MM.1S (cell line): Measurements from ENCODE around the gene RAB7A.
"Not testable (repeated sequence)": the region's sequence is repeated elsewhere in the genome, so short reads cannot be mapped to it uniquely, and the experiment has no call there.

Experiments used
- DNase-seq: peaks from one replicate; pipeline ENCODE4 v3.0.0-alpha.2; 2015
- H2AFZ ChIP-seq: fragments of 300-600 bp; sonication (generic); 2 replicates; pipeline ENCODE4 v1.6.0; 2016; ENCODE audit warnings: antibody characterized with exemption, low read length
- H3F3A ChIP-seq: fragments of 300-600 bp; sonication (generic); 2 replicates; pipeline ENCODE4 v1.6.1; 2016; ENCODE audit warnings: mild to moderate bottlenecking, antibody characterized with exemption, low read length, moderate library complexity, mixed read lengths; ENCODE audit not compliant: insufficient read depth
- H3K27ac ChIP-seq: fragments of 300-600 bp; sonication (generic); 2 replicates; pipeline ENCODE4 v1.5.1; 2016; ENCODE audit warnings: mild to moderate bottlenecking, low read length
- H3K27me3 ChIP-seq: fragments of 300-600 bp; sonication (generic); replicated peaks from 2 replicates; pipeline ENCODE4 v1.6.0; 2016; ENCODE audit warnings: low read length; ENCODE audit not compliant: insufficient read depth
- H3K36me3 ChIP-seq: fragments of 300-600 bp; sonication (generic); replicated peaks from 2 replicates; pipeline ENCODE4 v1.6.1; 2016; ENCODE audit warnings: mild to moderate bottlenecking, low read length, mixed read lengths; ENCODE audit not compliant: insufficient read depth
- H3K4me1 ChIP-seq: fragments of 300-600 bp; sonication (generic); 2 replicates; pipeline ENCODE4 v1.6.1; 2016; ENCODE audit warnings: low read length, mixed read lengths
- H3K4me2 ChIP-seq: fragments of 300-600 bp; sonication (generic); 2 replicates; pipeline ENCODE4 v1.6.0; 2016; ENCODE audit warnings: low read depth, low read length
- H3K4me3 ChIP-seq: fragments of 300-600 bp; sonication (generic); 2 replicates; pipeline ENCODE4 v1.5.1; 2016; ENCODE audit warnings: low read length, mixed read lengths
- H3K79me2 ChIP-seq: fragments of 300-600 bp; sonication (generic); 2 replicates; pipeline ENCODE4 v1.6.1; 2016; ENCODE audit warnings: mixed run types, low read length, mixed read lengths
- H3K9ac ChIP-seq: fragments of 300-600 bp; sonication (generic); 2 replicates; pipeline ENCODE4 v1.6.1; 2016; ENCODE audit warnings: low read length, mixed read lengths
- H3K9me2 ChIP-seq: fragments of 300-600 bp; sonication (generic); replicated peaks from 2 replicates; pipeline ENCODE4 v1.6.1; 2016; ENCODE audit warnings: mild to moderate bottlenecking, low read length, mixed read lengths; ENCODE audit not compliant: insufficient read depth
- H3K9me3 ChIP-seq: fragments of 300-600 bp; sonication (generic); replicated peaks from 2 replicates; pipeline ENCODE4 v1.6.1; 2016; ENCODE audit warnings: mild to moderate bottlenecking, low read length, mixed read lengths; ENCODE audit not compliant: insufficient read depth
- H4K20me1 ChIP-seq: fragments of 300-600 bp; sonication (generic); 2 replicates; pipeline ENCODE4 v1.6.1; 2016; ENCODE audit warnings: mild to moderate bottlenecking, low read length, moderate library complexity, mixed read lengths; ENCODE audit not compliant: insufficient read depth
- CTCF ChIP-seq: fragments of 300-600 bp; sonication (generic); IDR thresholded peaks from 2 replicates; pipeline ENCODE4 v1.5.1; 2016; ENCODE audit warnings: antibody characterized with exemption, low read length, mixed read lengths
- EZH2 ChIP-seq: fragments of 300-600 bp; sonication (generic); optimal IDR thresholded peaks from 2 replicates; pipeline ENCODE3; 2017; ENCODE audit warnings: low read depth, mild to moderate bottlenecking, antibody characterized with exemption, low read length, mixed read lengths
- EZH2phosphoT487 ChIP-seq: fragments of 300-600 bp; sonication (generic); IDR thresholded peaks from 2 replicates; pipeline ENCODE4 v1.6.1; 2018; ENCODE audit warnings: antibody characterized with exemption, low read length

RAB7A gene

GRCh38 chr3:128710816-128711433 is 15.1 kb upstream of the RAB7A start:
- H3K9me3 ChIP-seq: no peaks in the 10 kb centered on the region
- H3K4me1 ChIP-seq: no peaks in the 10 kb centered on the region
- no peak for TF ChIP-seq EZH2
- no peak for TF ChIP-seq CTCF
- no peak for TF ChIP-seq EZH2phosphoT487
- H3K9ac ChIP-seq: no peak overlapping the region
- H3F3A ChIP-seq: no peaks in the 10 kb centered on the region
- H3K9me2 ChIP-seq: no peaks in the 10 kb centered on the region
- DNase-seq: no peak
- no peak overlapping the region for H3K27ac ChIP-seq
- no peaks in the 10 kb centered on the region for H3K27me3 ChIP-seq
- no peaks in the 10 kb centered on the region for H3K79me2 ChIP-seq
- H3K4me3 ChIP-seq: no peak overlapping the region
- no peaks in the 10 kb centered on the region for H4K20me1 ChIP-seq
- H3K4me2 ChIP-seq: no peak overlapping the region
- H3K36me3 ChIP-seq: no peaks in the 10 kb centered on the region
- H2AFZ ChIP-seq: no peak overlapping the region

- no peaks in the 10 kb centered on the region for H3K9me3 ChIP-seq
- no peaks in the 10 kb centered on the region for H3K36me3 ChIP-seq
- no peak overlapping the region for H3K9ac ChIP-seq
- H3K27ac ChIP-seq: no peak overlapping the region
- H3F3A ChIP-seq: no peaks in the 10 kb centered on the region
- no peak for DNase-seq
- TF ChIP-seq EZH2phosphoT487 (no peak), EZH2 (no peak), CTCF (no peak)
- no peak overlapping the region for H3K4me2 ChIP-seq
- H4K20me1 ChIP-seq: no peaks in the 10 kb centered on the region
- H3K4me3 ChIP-seq: no peak overlapping the region
- H3K4me1 ChIP-seq: no peaks in the 10 kb centered on the region
- no peaks in the 10 kb centered on the region for H3K9me2 ChIP-seq
- no peaks in the 10 kb centered on the region for H3K27me3 ChIP-seq
- H2AFZ ChIP-seq: no peak overlapping the region
- H3K79me2 ChIP-seq: no peaks in the 10 kb centered on the region
Measured at GRCh38 chr3:128712848-128713247, 13.1 kb upstream of the RAB7A start.

- no peak overlapping the region for H3K27ac ChIP-seq
- H3K9me2 ChIP-seq: no peaks in the 10 kb centered on the region
- H3K4me2 ChIP-seq: no peak overlapping the region
- no peak overlapping the region for H3K9ac ChIP-seq
- no peaks in the 10 kb centered on the region for H3K4me1 ChIP-seq
- H2AFZ ChIP-seq: no peak overlapping the region
- no peaks in the 10 kb centered on the region for H3F3A ChIP-seq
- no peaks in the 10 kb centered on the region for H3K79me2 ChIP-seq
- no peaks in the 10 kb centered on the region for H3K27me3 ChIP-seq
- DNase-seq: no peak
- no peaks in the 10 kb centered on the region for H3K9me3 ChIP-seq
- H3K4me3 ChIP-seq: no peak overlapping the region
- H4K20me1 ChIP-seq: no peaks in the 10 kb centered on the region
- TF ChIP-seq EZH2 (no peak), EZH2phosphoT487 (no peak)
- no peaks in the 10 kb centered on the region for H3K36me3 ChIP-seq
Measured at GRCh38 chr3:128714887-128715491, 11.0 kb upstream of the RAB7A start.

- DNase-seq, H3K27ac ChIP-seq, H3K36me3 ChIP-seq, H3K9ac ChIP-seq, H3K9me3 ChIP-seq, H3K9me2 ChIP-seq, H3K27me3 ChIP-seq, H3K4me3 ChIP-seq, H2AFZ ChIP-seq, H3K4me1 ChIP-seq, H3F3A ChIP-seq, H3K4me2 ChIP-seq, H4K20me1 ChIP-seq, H3K79me2 ChIP-seq: not testable (repeated sequence)
Measured at GRCh38 chr3:128718892-128719291, 7.1 kb upstream of the RAB7A start.
